PC-9 (cell line): ENCODE results near the gene ATP6V0E1. TPM values are rescaled to one million over a fixed set of nuclear protein-coding genes. Genes with fewer than 3 reads are reported as not detected.

ENCODE experiments used
- BruUV-seq: library from RNA; stranded (reverse); fragments of 400-500 nt; replicated peaks from 2 replicates; lab custom pipeline; 2021; lab: Mats Ljungman, UMichigan
- CTCF ChIA-PET: fragments of 300-600 bp; sonication (Branson Sonifier 250); formaldehyde crosslinking; loops from one replicate; lab custom pipeline; 2022; ENCODE audit warnings: antibody characterized with exemption; lab: Charles Lee
- POLR2A ChIA-PET: fragments of 300-600 bp; sonication (Branson Sonifier 250); formaldehyde crosslinking; loops from one replicate; lab custom pipeline; 2022; ENCODE audit warnings: antibody characterized with exemption; ENCODE audit not compliant: unreplicated experiment; lab: Charles Lee
- DNase-seq, 2 experiments: peaks; one replicate each; pipeline versions ENCODE4 v3.0.0 to v3.0.0-alpha.2; 2015 to 2022; ENCODE audit warnings: mixed read lengths in 1 of 2
- H2AFZ ChIP-seq: fragments of 200-600 bp; sonication (generic); 2 replicates; pipeline ENCODE4 v1.8.1; 2017; ENCODE audit warnings: antibody characterized with exemption
- H3F3A ChIP-seq: fragments of 200-600 bp; sonication (generic); 2 replicates; pipeline ENCODE4 v1.8.1; 2017; ENCODE audit warnings: antibody characterized with exemption, mild to moderate bottlenecking, low read depth; ENCODE audit not compliant: insufficient read depth
- H3K27ac ChIP-seq: fragments of 200-600 bp; sonication (generic); 2 replicates; pipeline ENCODE4 v1.6.1; 2016; ENCODE audit warnings: mixed run types
- H3K27me3 ChIP-seq: fragments of 200-600 bp; sonication (generic); 2 replicates; pipeline ENCODE4 v1.6.1; 2016; ENCODE audit warnings: low read depth, mixed run types; ENCODE audit not compliant: insufficient read depth
- H3K36me3 ChIP-seq: fragments of 200-600 bp; sonication (generic); 2 replicates; pipeline ENCODE4 v1.6.1; 2016; ENCODE audit warnings: low read depth, mixed run types
- H3K4me1 ChIP-seq: fragments of 200-600 bp; sonication (generic); replicated peaks from 2 replicates; pipeline ENCODE4 v1.6.1; 2016; ENCODE audit warnings: mixed run types; ENCODE audit not compliant: insufficient read depth
- H3K4me2 ChIP-seq: fragments of 200-600 bp; sonication (generic); 2 replicates; pipeline ENCODE4 v1.6.1; 2017; ENCODE audit warnings: mixed run types
- H3K4me3 ChIP-seq: fragments of 200-600 bp; sonication (generic); 2 replicates; pipeline ENCODE4 v1.6.1; 2016; ENCODE audit warnings: mixed run types
- H3K79me2 ChIP-seq: fragments of 200-600 bp; sonication (generic); 2 replicates; pipeline ENCODE4 v1.6.1; 2017; ENCODE audit warnings: low read depth, mixed run types
- H3K9me2 ChIP-seq: fragments of 200-600 bp; sonication (generic); 2 replicates; pipeline ENCODE4 v1.8.1; 2017; ENCODE audit warnings: mild to moderate bottlenecking; ENCODE audit not compliant: insufficient read depth
- H3K9me3 ChIP-seq: fragments of 200-600 bp; sonication (generic); 2 replicates; pipeline ENCODE4 v1.8.1; 2016; ENCODE audit warnings: low read depth; ENCODE audit not compliant: insufficient read depth
- H4K20me1 ChIP-seq: fragments of 200-600 bp; sonication (generic); 2 replicates; pipeline ENCODE4 v1.8.1; 2017; ENCODE audit not compliant: insufficient read depth
- CTCF ChIP-seq: fragments of 200-600 bp; sonication (generic); conservative IDR thresholded peaks from 2 replicates; pipeline ENCODE4 v1.6.1; 2017; ENCODE audit warnings: mixed run types, antibody characterized with exemption, mild to moderate bottlenecking, moderate library complexity
- EZH2 ChIP-seq: fragments of 200-600 bp; sonication (generic); IDR thresholded peaks from 2 replicates; pipeline ENCODE4 v1.8.0; 2017; ENCODE audit warnings: antibody characterized with exemption, low read depth
- intact Hi-C: fragments of 100-400 bp; cut with micrococcal nuclease; formaldehyde crosslinking; loops from one replicate; pipeline ENCODE4 v1.10.0; 2022; ENCODE audit not compliant: unreplicated experiment
- total RNA-seq: library from RNA; stranded (reverse); gene quantifications from 2 replicates; pipeline ENCODE4 v1.2.3, GENCODE V29; 2021

The ATP6V0E1 gene
- total RNA-seq, 1 experiment from 2014 or later: 251 TPM

- H4K20me1 ChIP-seq: peaks cover 21% of the 10 kb centered on the region
- intact Hi-C loops: no loop called here
- no peak overlapping the region for H3K27ac ChIP-seq
- H3F3A ChIP-seq: peaks cover 24% of the 10 kb centered on the region; the same call in 1 of the 2 replicates
- TF ChIP-seq EZH2 (no peak), CTCF (no peak)
- BruUV-seq: no TSS peak
- no peaks in the 10 kb centered on the region for H3K4me1 ChIP-seq
- peaks cover 38% of the 10 kb centered on the region for H3K79me2 ChIP-seq
- peaks cover 10% of the 10 kb centered on the region for H3K36me3 ChIP-seq
- H3K27me3 ChIP-seq: no peaks in the 10 kb centered on the region
- no peak overlapping the region for H3K4me2 ChIP-seq
- H3K9me2 ChIP-seq: no peaks in the 10 kb centered on the region
- H2AFZ ChIP-seq: no peak overlapping the region
- H3K4me3 ChIP-seq: no peak overlapping the region
- no peaks in the 10 kb centered on the region for H3K9me3 ChIP-seq
- DNase-seq: no peak
- POLR2A ChIA-PET: no interaction called here
- CTCF ChIA-PET: no interaction called here
Observed at GRCh38 chr5:173032730-173033129, 49.2 kb downstream of the ATP6V0E1 start.

- ChIA-PET POLR2A (no interaction called here), CTCF (no interaction called here)
- H3K27ac ChIP-seq: no peak overlapping the region
- H4K20me1 ChIP-seq: peaks cover 9% of the 10 kb centered on the region; the same call in 1 of the 2 replicates
- peaks cover 28% of the 10 kb centered on the region for H3K79me2 ChIP-seq
- H2AFZ ChIP-seq: no peak overlapping the region
- H3F3A ChIP-seq: peaks cover 12% of the 10 kb centered on the region; the same call in 1 of the 2 replicates
- no peaks in the 10 kb centered on the region for H3K4me1 ChIP-seq
- intact Hi-C loops: no loop called here
- H3K4me3 ChIP-seq: no peak overlapping the region
- H3K27me3 ChIP-seq: no peaks in the 10 kb centered on the region
- no peaks in the 10 kb centered on the region for H3K9me3 ChIP-seq
- TF ChIP-seq CTCF (no peak), EZH2 (no peak)
- no TSS peak for BruUV-seq
- no peak for DNase-seq
- no peaks in the 10 kb centered on the region for H3K9me2 ChIP-seq
- H3K36me3 ChIP-seq: peaks cover 10% of the 10 kb centered on the region
- no peak overlapping the region for H3K4me2 ChIP-seq
Observed at GRCh38 chr5:173033923-173034322, 50.4 kb downstream of the ATP6V0E1 start.

GRCh38 chr5:173035904-173036707 is 52.5 kb downstream of the ATP6V0E1 start:
- Histone ChIP-seq H3K27me3 (no peaks in the 10 kb centered on the region), H4K20me1 (peaks cover 9% of the 10 kb centered on the region; the same call in 1 of the 2 replicates), H3K36me3 (peaks cover 10% of the 10 kb centered on the region; the same call in 1 of the 2 replicates), H3K9me2 (no peaks in the 10 kb centered on the region), H3K4me2 (no peak overlapping the region), H3F3A (peaks cover 10% of the 10 kb centered on the region; the same call in 1 of the 2 replicates), H2AFZ (no peak overlapping the region), H3K4me1 (no peaks in the 10 kb centered on the region), H3K9me3 (no peaks in the 10 kb centered on the region), H3K79me2 (peaks cover 12% of the 10 kb centered on the region), H3K27ac (no peak overlapping the region), H3K4me3 (no peak overlapping the region)
- POLR2A ChIA-PET: no interaction called here
- CTCF ChIA-PET: interaction anchor here (0.5 kb wide), 1 partner anchor 81 kb away, joined by 17 read pairs; no protein-coding TSS in a partner anchor
- TF ChIP-seq CTCF: no peak
- no peak for TF ChIP-seq EZH2
- intact Hi-C loops: no loop called here
- DNase-seq: no peak
- BruUV-seq: no TSS peak
